Smooth muscle cell of the brain vasculature (primary cell): Measurements from ENCODE around the gene HAGHL.
"Not testable (repeated sequence)": the region's sequence is repeated elsewhere in the genome, so short reads cannot be mapped to it uniquely, and the experiment has no call there.

Source experiments
- DNase-seq: peaks from one replicate; pipeline ENCODE4 v3.0.0-alpha.2; 2012; ENCODE audit warnings: low read depth, low spot score

HAGHL gene

DNA sequence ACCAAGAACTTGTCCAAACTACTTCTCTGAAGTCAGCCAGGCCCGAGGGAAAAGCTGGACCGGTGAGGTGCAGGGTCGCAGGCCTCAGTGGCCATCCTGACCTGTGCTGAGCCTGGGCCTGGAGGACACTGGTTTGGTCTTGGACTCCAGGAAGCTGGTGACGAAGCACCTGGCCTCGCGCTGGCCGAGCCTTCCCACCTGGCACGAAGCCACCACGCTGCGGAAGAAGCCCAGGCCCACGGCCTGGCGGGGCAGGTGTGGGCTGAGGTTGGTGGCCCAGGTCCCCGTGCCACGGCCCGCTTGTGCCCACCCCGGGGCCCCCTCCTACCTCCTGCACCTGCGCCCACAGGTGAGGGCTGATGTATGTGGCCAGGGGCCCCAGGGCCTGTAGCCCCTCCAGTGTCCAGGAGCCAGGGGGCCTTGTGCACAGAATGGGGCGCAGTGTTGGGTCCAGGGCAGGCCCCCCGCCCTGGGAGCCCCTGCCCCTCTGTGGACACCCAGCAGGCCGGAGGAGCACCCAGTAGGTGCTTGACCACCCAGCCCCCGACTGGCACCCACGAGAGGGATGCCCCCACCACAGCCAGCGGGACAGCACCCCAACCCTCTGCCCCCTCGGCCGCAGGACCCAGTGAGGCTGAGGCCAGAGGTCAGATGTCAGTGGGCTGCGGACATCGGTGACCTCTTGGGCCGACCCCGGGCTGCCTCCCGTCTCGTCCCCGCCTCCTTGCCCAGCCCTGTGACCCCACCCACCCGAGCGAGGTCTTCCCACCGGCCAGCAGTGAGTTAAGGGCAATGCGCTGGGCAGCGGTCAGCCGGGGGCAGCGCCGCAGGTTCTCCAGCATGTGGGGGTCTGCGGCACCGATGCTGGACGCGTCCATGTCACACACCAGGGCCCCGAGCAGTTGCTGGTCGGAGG, 47.4 kb downstream of the HAGHL start:
- DNase-seq, result no peak

DNA sequence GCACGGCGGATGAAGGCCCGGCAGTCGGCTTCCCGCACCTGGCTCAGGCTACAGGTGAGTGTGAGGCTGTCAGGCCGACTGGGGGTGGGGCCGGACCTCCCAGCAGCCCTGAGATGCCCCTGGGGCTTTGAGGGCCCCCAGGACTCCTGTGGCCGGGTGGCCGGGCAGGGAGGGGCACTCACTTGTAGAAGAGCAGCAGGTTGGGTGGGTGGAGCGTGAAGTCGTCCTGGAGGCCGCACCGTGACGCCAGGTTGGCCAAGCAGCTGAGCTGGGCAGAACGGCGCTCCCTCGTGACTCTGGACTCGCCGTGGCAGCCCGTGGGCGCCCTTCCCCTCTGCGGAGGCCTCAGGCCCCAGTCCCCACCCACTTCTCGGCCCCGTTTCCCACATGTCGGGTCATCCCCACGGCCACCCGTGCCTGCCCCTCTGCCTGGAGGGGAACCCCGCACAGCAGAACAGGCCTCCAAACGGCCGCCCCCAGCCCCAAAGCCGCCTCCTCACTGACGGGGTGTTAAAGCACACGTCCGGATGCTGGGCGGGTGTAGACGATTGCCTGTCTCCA, 48.4 kb downstream of the HAGHL start:
- no peak for DNase-seq

DNA sequence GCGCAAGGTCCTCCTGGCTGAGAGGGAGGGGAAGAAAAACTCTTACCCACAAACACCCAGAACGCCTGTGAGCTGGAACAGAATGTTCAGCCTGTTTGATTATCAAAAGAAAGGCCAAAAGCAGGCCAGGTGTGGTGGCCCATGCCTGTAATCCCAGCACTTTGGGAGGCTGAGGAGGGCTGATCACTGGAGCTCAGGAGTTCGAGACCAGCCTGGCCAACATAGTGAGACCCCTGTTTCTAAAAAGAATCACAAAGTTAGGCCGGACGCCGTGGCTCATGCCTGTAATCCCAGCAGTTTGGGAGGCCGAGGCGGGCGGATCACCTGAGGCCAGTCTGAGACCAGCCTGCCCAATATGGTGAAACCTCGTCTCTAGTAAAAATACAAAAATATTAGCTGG, 49.4 kb downstream of the HAGHL start:
- not testable (repeated sequence) for DNase-seq

DNA sequence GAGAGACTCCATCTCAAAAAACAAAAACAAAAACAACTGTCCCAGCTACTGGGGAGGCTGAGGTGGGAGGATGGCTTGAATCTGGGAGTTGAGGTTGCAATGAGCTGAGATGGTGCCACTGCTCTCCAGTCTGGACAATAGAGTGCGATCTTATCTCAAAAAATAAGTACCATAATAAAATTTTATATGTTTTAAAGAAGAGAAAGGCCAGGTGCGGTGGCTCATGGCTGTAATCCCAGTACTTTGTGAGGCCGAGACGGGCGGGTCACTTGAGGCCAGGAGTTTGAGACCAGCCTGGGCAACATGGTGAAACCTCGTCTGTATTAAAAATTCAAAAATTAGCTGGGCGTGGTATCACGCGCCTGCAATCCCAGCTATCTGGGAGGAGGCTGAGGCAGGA, 49.9 kb downstream of the HAGHL start:
- no peak for DNase-seq

DNA sequence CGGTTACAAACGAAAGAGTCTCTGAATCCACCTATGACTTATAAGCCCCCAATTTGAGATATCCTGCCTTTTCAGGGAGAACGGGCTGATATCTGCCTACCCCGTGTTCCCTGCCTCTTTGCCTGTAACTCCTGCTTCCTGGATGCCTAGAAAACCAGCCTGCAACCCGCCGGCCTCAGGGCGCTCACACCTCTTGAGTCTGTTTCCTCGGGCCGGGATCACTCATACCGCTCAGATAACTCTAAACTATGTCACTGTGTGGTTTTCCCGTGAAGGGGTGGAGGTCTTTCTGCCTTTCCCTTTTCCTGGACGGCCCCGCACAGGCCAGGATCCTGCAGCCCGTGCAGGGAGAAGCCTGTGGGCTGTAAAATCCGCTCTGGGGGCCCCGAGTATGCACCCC, 50.9 kb downstream of the HAGHL start:
- DNase-seq, result no peak

DNA sequence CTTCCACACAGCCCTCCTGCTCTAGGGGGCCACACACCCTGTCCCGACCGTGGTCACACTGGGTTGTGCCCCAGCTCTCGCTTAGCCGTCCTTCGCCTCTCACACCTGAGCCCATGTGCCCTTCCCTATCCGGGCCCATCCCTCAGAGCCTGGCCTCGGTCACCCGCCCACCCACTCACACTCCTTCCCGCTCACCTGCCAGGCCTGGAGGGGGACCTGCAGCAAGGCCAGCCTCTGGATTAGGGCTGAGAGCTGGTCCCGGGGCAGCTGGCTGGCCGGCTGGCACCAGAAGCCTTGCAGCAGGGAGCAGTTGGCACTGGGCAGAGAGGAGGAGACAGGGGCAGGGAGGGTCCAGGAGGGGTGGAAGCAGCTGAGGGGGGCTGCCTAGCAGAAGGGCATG, 51.5 kb downstream of the HAGHL start:
- DNase-seq, result no peak

DNA sequence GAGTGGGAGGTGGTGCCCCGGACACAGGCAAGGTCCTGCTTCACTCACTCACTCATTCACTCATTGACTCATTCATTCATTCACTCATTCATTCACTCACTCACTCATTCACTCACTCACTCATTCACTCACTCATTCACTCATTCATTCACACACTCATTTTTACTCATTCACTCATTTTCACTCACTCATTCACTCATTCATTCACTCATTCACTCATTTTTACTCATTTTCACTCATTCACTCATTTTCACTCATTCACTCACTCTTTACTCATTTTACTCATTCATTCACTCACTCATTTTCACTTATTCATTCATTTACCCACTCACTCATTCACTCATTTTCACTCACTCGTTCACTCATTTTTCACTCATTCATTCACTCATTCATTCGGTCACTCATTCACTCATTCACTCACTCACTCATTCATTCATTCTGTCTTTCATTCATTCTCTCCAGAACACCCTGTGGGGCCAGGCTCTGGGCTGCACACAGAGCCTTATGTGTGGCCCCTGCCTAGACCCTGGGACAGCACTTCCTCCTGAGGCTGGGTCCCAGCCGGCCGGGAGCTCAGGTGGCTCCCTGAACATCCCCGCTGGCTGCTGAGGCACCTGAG, 52.1 kb downstream of the HAGHL start:
- no peak for DNase-seq
